Measurements from ENCODE around the gene SPATA9. TPM values are rescaled to one million over a fixed set of nuclear protein-coding genes. Genes with fewer than 3 reads are reported as not detected.
"Not testable (repeated sequence)": the region's sequence is repeated elsewhere in the genome, so short reads cannot be mapped to it uniquely, and the experiment has no call there.

Gene SPATA9
- total RNA-seq, 6 donors from 2014 or later, result 0.23 TPM; not detected in 5

GRCh38 chr5:95711501-95712346 is 28.9 kb upstream of the SPATA9 start:
- Histone ChIP-seq H3K27ac (no peak overlapping the region), H3K4me1 (peaks cover 0 to 4% (median 0%) of the 10 kb centered on the region in 4 donors), H3K36me3 (no peaks in the 10 kb centered on the region), H3K4me3 (no peak overlapping the region), H3K27me3 (no peaks in the 10 kb centered on the region), H3K9me3 (no peaks in the 10 kb centered on the region)
- ATAC-seq (ENCODE audit: low FRiP score in 2 of 2) (no peak), DNase-seq (peak in 1 of 2 donors; percentile 63)
- WGBS, 2 donors, result 92 to 94% methylated on average over 27 of the region's 27 CpGs
- no peak for TF ChIP-seq EP300 (IDR thresholded peaks at IDR 0.05)
- TF ChIP-seq POLR2A (IDR thresholded peaks at IDR 0.05), result no peak
- TF ChIP-seq, protein P1, sequence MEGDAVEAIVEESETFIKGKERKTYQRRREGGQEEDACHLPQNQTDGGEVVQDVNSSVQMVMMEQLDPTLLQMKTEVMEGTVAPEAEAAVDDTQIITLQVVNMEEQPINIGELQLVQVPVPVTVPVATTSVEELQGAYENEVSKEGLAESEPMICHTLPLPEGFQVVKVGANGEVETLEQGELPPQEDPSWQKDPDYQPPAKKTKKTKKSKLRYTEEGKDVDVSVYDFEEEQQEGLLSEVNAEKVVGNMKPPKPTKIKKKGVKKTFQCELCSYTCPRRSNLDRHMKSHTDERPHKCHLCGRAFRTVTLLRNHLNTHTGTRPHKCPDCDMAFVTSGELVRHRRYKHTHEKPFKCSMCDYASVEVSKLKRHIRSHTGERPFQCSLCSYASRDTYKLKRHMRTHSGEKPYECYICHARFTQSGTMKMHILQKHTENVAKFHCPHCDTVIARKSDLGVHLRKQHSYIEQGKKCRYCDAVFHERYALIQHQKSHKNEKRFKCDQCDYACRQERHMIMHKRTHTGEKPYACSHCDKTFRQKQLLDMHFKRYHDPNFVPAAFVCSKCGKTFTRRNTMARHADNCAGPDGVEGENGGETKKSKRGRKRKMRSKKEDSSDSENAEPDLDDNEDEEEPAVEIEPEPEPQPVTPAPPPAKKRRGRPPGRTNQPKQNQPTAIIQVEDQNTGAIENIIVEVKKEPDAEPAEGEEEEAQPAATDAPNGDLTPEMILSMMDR (IDR thresholded peaks at IDR 0.05), result no peak
- TF ChIP-seq POLR2AphosphoS5 (IDR thresholded peaks at IDR 0.05), result no peak

GRCh38 chr5:95710651-95711500 is 28.1 kb upstream of the SPATA9 start:
- not testable (repeated sequence) for H3K4me1 ChIP-seq; DNase-seq; H3K9me3 ChIP-seq; H3K36me3 ChIP-seq; H3K4me3 ChIP-seq; ATAC-seq (ENCODE audit: low FRiP score in 2 of 2); H3K27me3 ChIP-seq; H3K27ac ChIP-seq
- 78% methylated on average over 21 to 23 of the region's 23 CpGs for WGBS, 2 donors

DNA sequence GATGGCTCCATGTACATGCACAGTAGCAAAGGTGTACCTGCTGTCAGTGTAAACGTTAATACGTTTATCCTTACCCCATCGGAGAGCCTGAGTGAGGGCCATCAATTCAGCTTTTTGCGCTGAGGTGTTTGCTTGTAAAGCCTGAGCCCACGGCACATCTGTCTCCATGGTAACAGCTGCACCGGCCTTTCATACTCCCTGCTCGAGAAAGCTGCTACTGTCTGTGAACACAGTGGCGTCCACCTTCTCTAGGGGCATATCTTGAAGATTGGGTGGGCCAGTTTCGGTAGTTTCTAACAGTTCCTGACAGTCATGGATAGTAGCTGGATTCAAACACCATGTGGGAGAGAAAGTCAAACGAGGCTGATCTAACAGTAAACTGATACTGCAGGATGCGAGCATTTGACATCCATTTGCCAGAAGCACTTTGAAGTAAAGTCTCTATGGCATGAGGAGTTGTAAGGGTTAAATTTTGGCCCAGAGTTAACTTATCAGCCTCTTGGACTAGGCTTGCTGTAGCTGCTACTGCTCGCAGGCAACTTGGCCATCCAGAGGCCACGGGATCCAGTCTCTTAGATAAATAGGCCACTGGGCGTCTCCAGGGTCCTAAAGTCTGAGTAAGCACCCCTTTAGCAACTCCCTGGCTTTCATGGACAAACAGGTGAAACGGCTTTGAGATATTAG is 27.3 kb upstream of the SPATA9 start:
- no peak for TF ChIP-seq POLR2AphosphoS5 (IDR thresholded peaks at IDR 0.05)
- no peak for TF ChIP-seq EP300 (IDR thresholded peaks at IDR 0.05)
- TF ChIP-seq POLR2A (IDR thresholded peaks at IDR 0.05), result no peak
- TF ChIP-seq, protein P1 (IDR thresholded peaks at IDR 0.05), result no peak
- no peak overlapping the region for H3K27ac ChIP-seq
- ATAC-seq (ENCODE audit: low FRiP score in 2 of 2), result no peak
- H3K9me3 ChIP-seq, result no peaks in the 10 kb centered on the region
- no peak for DNase-seq
- 72 to 74% methylated on average over 14 to 15 of the region's 15 CpGs for WGBS, 2 donors
- H3K27me3 ChIP-seq, result no peaks in the 10 kb centered on the region
- H3K4me1 ChIP-seq, result peaks cover 0 to 4% (median 0%) of the 10 kb centered on the region in 4 donors
- no peak overlapping the region for H3K4me3 ChIP-seq
- H3K36me3 ChIP-seq, result no peaks in the 10 kb centered on the region

- WGBS, 2 donors, result 87 to 94% methylated on average over 7 of the region's 7 CpGs
- Histone ChIP-seq H3K4me3 (no peak overlapping the region), H3K36me3 (no peaks in the 10 kb centered on the region), H3K4me1 (peaks cover 0 to under 1% (median 0%) of the 10 kb centered on the region in 4 donors), H3K9me3 (no peaks in the 10 kb centered on the region), H3K27ac (no peak overlapping the region), H3K27me3 (no peaks in the 10 kb centered on the region)
- ATAC-seq (ENCODE audit: low FRiP score in 2 of 2), result no peak
- TF ChIP-seq POLR2AphosphoS5 (IDR thresholded peaks at IDR 0.05) (no peak), POLR2A (IDR thresholded peaks at IDR 0.05) (no peak), EP300 (IDR thresholded peaks at IDR 0.05) (no peak)
- TF ChIP-seq, protein P1 (IDR thresholded peaks at IDR 0.05), result no peak
- DNase-seq, result no peak
Measured at GRCh38 chr5:95708876-95709275, 26.1 kb upstream of the SPATA9 start.

DNA sequence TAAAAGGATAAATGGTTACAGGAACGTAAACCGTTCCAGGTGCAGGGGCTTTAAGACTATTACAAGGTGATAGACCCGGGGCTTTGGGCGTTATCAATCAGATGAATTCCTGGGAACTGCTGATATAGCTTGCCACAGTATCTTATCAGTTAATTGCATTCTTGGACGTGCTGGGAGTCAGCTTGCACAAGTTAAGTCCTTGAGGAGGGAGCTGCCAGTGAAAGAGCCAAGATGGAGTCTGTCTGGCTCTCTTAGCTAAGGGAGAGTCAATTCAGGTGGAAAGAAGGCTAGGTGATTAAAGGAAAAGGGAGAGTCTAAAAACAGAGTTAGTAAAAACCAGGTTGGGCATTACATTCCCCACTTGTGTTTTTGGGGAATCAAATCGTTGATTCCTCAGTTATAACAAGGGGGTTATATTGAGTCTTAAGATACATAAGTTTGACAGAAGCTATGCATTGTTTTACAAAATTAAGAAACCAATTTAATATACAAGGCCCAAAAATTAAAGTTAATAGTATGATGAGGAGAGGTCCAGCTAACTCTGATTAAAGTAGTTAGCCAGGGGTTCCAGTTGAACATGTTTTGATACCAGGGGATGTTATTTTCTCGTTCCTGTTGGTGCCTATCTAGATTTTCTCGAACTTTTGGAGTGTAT is 24.9 kb upstream of the SPATA9 start:
- not testable (repeated sequence) for DNase-seq; H3K4me3 ChIP-seq; H3K9me3 ChIP-seq; H3K27ac ChIP-seq; ATAC-seq (ENCODE audit: low FRiP score in 2 of 2); H3K36me3 ChIP-seq; H3K27me3 ChIP-seq; H3K4me1 ChIP-seq
- 77 to 79% methylated on average over 8 of the region's 8 CpGs for WGBS, 2 donors

Data from upper lobe of left lung (tissue), 6 donors.